ENCODE measurements around the gene SYDE2. TPM values are rescaled to one million over a fixed set of nuclear protein-coding genes. Genes with fewer than 3 reads are reported as not detected.

The SYDE2 gene
- total RNA-seq, 1 donor from 2014 or later = 0.38 TPM

GRCh38 chr1:85137660-85138059 is 63.2 kb downstream of the SYDE2 start:
- intact Hi-C loops (cut with micrococcal nuclease) = no loop called here
- CTCF ChIA-PET = no interaction called here
- Mint-ChIP-seq H3K9me3 (no peaks in the 10 kb centered on the region), H3K4me3 (no peak overlapping the region), H3K27me3 (no peaks in the 10 kb centered on the region), H3K27ac (no peak overlapping the region), H3K4me1 (no peaks in the 10 kb centered on the region), H3K36me3 (ENCODE audit: low read depth) (no peaks in the 10 kb centered on the region)
- POLR2A ChIA-PET = no interaction called here
- DNase-seq (no peak), ATAC-seq (ENCODE audit: low read depth) (no peak)
- TF ChIP-seq, protein P1, sequence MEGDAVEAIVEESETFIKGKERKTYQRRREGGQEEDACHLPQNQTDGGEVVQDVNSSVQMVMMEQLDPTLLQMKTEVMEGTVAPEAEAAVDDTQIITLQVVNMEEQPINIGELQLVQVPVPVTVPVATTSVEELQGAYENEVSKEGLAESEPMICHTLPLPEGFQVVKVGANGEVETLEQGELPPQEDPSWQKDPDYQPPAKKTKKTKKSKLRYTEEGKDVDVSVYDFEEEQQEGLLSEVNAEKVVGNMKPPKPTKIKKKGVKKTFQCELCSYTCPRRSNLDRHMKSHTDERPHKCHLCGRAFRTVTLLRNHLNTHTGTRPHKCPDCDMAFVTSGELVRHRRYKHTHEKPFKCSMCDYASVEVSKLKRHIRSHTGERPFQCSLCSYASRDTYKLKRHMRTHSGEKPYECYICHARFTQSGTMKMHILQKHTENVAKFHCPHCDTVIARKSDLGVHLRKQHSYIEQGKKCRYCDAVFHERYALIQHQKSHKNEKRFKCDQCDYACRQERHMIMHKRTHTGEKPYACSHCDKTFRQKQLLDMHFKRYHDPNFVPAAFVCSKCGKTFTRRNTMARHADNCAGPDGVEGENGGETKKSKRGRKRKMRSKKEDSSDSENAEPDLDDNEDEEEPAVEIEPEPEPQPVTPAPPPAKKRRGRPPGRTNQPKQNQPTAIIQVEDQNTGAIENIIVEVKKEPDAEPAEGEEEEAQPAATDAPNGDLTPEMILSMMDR (IDR thresholded peaks at IDR 0.05) = no peak

DNA sequence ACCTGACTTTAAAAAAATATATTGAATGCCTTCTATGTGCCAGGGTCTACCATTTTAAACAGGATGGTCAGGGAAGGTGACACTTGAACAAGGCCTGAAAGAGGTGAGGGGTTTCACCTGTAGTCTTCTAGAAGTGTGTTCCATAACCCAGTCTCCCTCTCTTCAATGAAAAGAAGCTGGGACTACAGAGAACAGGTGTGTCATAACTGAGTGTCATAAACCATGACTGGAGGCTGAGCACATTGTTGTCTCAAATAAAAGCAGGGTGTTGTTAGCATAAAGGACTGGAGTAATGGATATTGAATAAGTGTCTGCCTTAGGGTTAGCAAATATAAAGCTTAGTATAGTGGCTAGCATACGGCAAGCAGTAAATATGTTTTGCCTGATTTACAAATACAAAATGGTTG is 65.4 kb downstream of the SYDE2 start:
- Mint-ChIP-seq H3K27ac (no peak overlapping the region), H3K4me3 (no peak overlapping the region), H3K4me1 (no peaks in the 10 kb centered on the region), H3K9me3 (no peaks in the 10 kb centered on the region), H3K36me3 (ENCODE audit: low read depth) (no peaks in the 10 kb centered on the region), H3K27me3 (no peaks in the 10 kb centered on the region)
- ChIA-PET CTCF (no interaction called here), POLR2A (no interaction called here)
- intact Hi-C loops (cut with micrococcal nuclease) = no loop called here
- ATAC-seq (ENCODE audit: low read depth) = no peak
- TF ChIP-seq, protein P1 (IDR thresholded peaks at IDR 0.05) = no peak
- no peak for DNase-seq

DNA sequence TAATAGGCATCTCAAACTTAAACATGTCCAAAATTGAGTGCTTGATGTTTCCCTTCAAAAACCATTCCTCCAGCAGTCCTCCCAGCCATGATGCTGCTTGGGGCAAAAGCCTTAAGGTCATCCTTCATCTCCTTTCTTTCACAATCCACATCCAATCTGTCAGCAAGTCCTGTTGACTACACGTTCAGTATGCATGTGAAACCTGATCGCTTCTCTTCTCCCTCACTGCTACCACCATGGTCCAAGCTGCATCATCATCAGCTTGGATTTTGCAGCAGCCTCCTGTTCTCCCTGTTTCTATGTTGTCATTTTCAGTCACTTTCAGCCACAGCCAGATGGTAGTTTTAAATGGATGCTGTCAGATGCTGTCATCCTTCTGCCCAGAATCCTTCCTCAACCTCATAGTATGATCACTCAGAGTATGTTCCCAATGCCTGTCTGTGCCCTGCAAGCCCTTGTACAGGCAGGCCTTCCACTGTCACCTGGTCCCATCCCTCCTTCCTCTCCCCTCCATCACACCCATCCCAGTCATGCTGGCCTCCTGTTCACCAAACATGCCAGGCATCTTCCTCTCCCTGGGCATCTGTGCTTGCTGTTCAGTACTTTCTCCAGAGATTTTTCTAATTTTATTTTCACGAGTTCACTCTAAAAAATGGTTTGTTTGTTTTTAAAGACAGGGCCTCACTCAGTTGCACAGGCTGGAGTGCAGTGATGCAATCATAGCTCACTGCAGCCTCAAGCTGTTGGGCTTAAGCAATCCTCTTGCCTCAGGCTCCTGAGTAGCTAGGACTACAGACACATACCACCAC is 66.0 kb downstream of the SYDE2 start:
- CTCF ChIA-PET = no interaction called here
- Mint-ChIP-seq H3K4me1 (no peaks in the 10 kb centered on the region), H3K4me3 (no peak overlapping the region), H3K9me3 (no peaks in the 10 kb centered on the region), H3K27ac (no peak overlapping the region), H3K27me3 (no peaks in the 10 kb centered on the region), H3K36me3 (ENCODE audit: low read depth) (no peaks in the 10 kb centered on the region)
- TF ChIP-seq, protein P1 (IDR thresholded peaks at IDR 0.05) = no peak
- intact Hi-C loops (cut with micrococcal nuclease) = no loop called here
- POLR2A ChIA-PET = interaction anchor here (0.6 kb wide), 1 partner anchor 86 kb away, joined by 5 read pairs; no protein-coding TSS in a partner anchor
- DNase-seq (no peak), ATAC-seq (ENCODE audit: low read depth) (no peak)

- ChIA-PET POLR2A (interaction anchor here (0.6 kb wide), 2 partner anchors 85 to 187 kb away, joined by 5 read pairs; no protein-coding TSS in a partner anchor), CTCF (no interaction called here)
- DNase-seq = no peak
- intact Hi-C loops (cut with micrococcal nuclease) = no loop called here
- no peak for ATAC-seq (ENCODE audit: low read depth)
- no peaks in the 10 kb centered on the region for H3K4me1 Mint-ChIP-seq
- H3K4me3 Mint-ChIP-seq = no peak overlapping the region
- TF ChIP-seq, protein P1 (IDR thresholded peaks at IDR 0.05) = no peak
- no peak overlapping the region for H3K27ac Mint-ChIP-seq
- no peaks in the 10 kb centered on the region for H3K36me3 Mint-ChIP-seq (ENCODE audit: low read depth)
- H3K27me3 Mint-ChIP-seq = no peaks in the 10 kb centered on the region
- no peaks in the 10 kb centered on the region for H3K9me3 Mint-ChIP-seq
These were observed 67.2 kb downstream of the SYDE2 start for GRCh38 chr1:85133565-85134159.

DNA sequence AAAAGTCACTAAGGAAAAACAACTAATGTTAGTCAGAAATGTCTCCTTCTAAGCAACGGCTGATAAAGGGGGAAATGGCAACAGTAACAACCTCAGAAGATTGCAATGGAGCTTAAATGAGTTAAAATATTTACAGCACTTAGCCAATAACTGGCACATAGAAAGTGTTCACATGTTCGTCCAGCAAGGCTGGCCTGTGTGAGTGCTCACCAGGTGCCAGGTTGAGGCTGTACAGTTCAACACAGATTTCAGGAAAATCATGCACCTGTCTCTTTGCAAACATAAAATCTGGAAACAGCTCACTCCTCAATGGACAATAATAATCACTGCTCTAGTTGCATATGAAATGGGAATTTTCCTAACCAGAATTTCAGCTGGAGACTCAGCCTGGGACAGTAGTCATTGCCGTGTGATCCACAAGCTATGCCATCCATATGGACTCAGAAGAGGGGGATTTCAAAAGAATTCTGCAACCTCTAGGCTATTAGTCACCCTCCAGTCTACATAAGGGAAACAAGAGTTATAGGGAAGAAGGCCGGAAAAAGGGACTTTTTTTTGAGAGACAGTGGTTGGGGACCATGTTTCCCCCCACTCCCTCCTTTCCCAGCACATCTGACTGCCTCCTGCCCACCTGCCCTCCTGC is 68.6 kb downstream of the SYDE2 start:
- Mint-ChIP-seq H3K36me3 (ENCODE audit: low read depth) (no peaks in the 10 kb centered on the region), H3K4me1 (no peaks in the 10 kb centered on the region), H3K9me3 (no peaks in the 10 kb centered on the region), H3K27ac (no peak overlapping the region), H3K27me3 (peaks cover 2% of the 10 kb centered on the region), H3K4me3 (no peak overlapping the region)
- ChIA-PET CTCF (no interaction called here), POLR2A (no interaction called here)
- no peak for DNase-seq
- ATAC-seq (ENCODE audit: low read depth) = no peak
- TF ChIP-seq, protein P1 (IDR thresholded peaks at IDR 0.05) = no peak
- intact Hi-C loops (cut with micrococcal nuclease) = no loop called here

Measured in activated B cell treated with CpG ODN at 0.5 μM for 24 hours (primary cell).